Measurements from ENCODE around the gene ZNF207. TPM values are rescaled to one million over a fixed set of nuclear protein-coding genes. Genes with fewer than 3 reads are reported as not detected.

The ZNF207 gene
- total RNA-seq: 100 to 1,000 TPM; 101 to 181 (median 137) TPM

- intact Hi-C loops (cut with DNase I): no loop called here
- no peaks in the 10 kb centered on the region for H3K9me3 ChIP-seq
- H3K36me3 ChIP-seq: peaks cover 6 to 33% (median 9%) of the 10 kb centered on the region in 3 donors
- no peaks in the 10 kb centered on the region for H3K27me3 ChIP-seq
- peaks cover 22 to 51% (median 36%) of the 10 kb centered on the region in 3 donors for H3K4me1 ChIP-seq
- 0 to 1% methylated on average over 39 to 43 of the region's 47 CpGs for WGBS, 2 donors
- peak; percentile 74 for DNase-seq
- peak within 1 kb of the TSS; percentile 95 to 99 (median 98) for H3K27ac ChIP-seq
- H3K4me3 ChIP-seq: peak within 1 kb of the TSS; percentile 76 to 86 (median 82)
- TF ChIP-seq CTCF (IDR thresholded peaks at IDR 0.05) (peak in 1 of 6 experiments; percentile 35), POLR2A (IDR thresholded peaks at IDR 0.05) (peak in 2 of 4 donors; percentile 53 to 86)
Measured at GRCh38 chr17:32349854-32350665, at the start of gene ZNF207. ZNF207 (plus strand) TSS chr17:32350157; CDS start chr17:32350286, 129 bp downstream.

GRCh38 chr17:32302037-32302436, 47.9 kb upstream of the ZNF207 start:
- Histone ChIP-seq H3K36me3 (no peaks in the 10 kb centered on the region), H3K27ac (no peak overlapping the region), H3K4me1 (peaks cover 0 to 14% (median 0%) of the 10 kb centered on the region in 3 donors), H3K9me3 (no peaks in the 10 kb centered on the region), H3K27me3 (no peaks in the 10 kb centered on the region), H3K4me3 (no peak overlapping the region)
- TF ChIP-seq CTCF (IDR thresholded peaks at IDR 0.05): no peak
- no peak for TF ChIP-seq POLR2A (IDR thresholded peaks at IDR 0.05)
- 80 to 82% methylated on average over 4 of the region's 4 CpGs for WGBS, 2 donors
- DNase-seq: no peak
- intact Hi-C loops (cut with DNase I): no loop called here

- no peaks in the 10 kb centered on the region for H3K27me3 ChIP-seq
- DNase-seq: no peak
- peaks cover 0 to 12% (median 0%) of the 10 kb centered on the region in 3 donors for H3K4me1 ChIP-seq
- TF ChIP-seq POLR2A (IDR thresholded peaks at IDR 0.05): no peak
- TF ChIP-seq CTCF (IDR thresholded peaks at IDR 0.05): no peak
- WGBS, 2 donors: 88% methylated on average over 4 to 5 of the region's 10 CpGs
- H3K27ac ChIP-seq: no peak overlapping the region
- no peaks in the 10 kb centered on the region for H3K9me3 ChIP-seq
- intact Hi-C loops (cut with DNase I): no loop called here
- H3K36me3 ChIP-seq: no peaks in the 10 kb centered on the region
- no peak overlapping the region for H3K4me3 ChIP-seq
Measured at GRCh38 chr17:32302860-32303649, 46.9 kb upstream of the ZNF207 start.

GRCh38 chr17:32303781-32304288, 46.1 kb upstream of the ZNF207 start:
- WGBS, 2 donors: 41 to 59% methylated on average over 2 of the region's 2 CpGs
- no peaks in the 10 kb centered on the region for H3K36me3 ChIP-seq
- H3K27ac ChIP-seq: no peak overlapping the region
- TF ChIP-seq POLR2A (IDR thresholded peaks at IDR 0.05): no peak
- TF ChIP-seq CTCF (IDR thresholded peaks at IDR 0.05): no peak
- DNase-seq: no peak
- H3K27me3 ChIP-seq: no peaks in the 10 kb centered on the region
- H3K9me3 ChIP-seq: no peaks in the 10 kb centered on the region
- peaks cover 0 to 4% (median 0%) of the 10 kb centered on the region in 3 donors for H3K4me1 ChIP-seq
- intact Hi-C loops (cut with DNase I): no loop called here
- H3K4me3 ChIP-seq: no peak overlapping the region

Data from esophagus squamous epithelium (tissue), 5 donors.